ENCODE measurements around the gene EML1. TPM values are rescaled to one million over a fixed set of nuclear protein-coding genes. Genes with fewer than 3 reads are reported as not detected.

Gene EML1
- total RNA-seq, 6 experiments from 2014 or later = 3.3 to 6.8 (median 4.5) TPM

DNA sequence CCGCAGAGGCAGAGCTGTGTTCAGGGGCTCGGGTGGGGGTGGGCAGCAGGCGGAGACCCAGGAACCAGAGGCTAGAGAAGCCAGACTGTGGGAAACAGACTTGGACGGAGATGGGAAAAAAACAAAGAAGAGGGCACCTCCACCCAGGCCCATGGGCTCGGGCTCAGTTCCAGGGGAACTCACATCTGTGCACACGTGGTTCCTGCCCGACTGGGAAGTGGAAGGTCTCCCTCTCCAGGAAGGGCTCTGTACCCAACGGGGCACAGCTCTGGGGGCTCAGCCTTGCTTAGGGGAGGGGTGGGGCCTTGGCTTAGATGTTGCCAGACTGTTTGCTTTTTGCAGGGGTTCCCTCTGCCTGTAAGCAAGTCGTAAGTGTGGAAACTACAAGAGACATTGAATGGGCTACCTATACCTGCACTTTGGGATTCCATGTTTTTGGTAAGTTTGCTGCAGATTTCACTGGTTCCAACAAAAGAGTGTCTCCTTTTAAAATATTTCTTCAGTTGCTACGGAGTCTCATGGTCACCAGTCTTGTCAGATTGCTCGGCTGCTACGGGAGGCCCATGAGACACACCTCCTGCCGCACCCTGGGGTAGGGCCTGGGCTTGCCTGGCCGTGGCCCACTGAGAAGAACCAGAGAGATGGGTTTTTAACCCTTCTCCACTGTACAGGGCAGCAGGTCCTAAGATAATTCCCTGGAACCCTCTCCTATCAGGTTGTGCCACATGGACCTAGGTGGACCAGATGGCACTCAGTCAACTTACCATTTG lies 144.4 kb downstream of the EML1 start:
- Histone ChIP-seq H3K4me1 (peaks cover 0 to 13% (median 0%) of the 10 kb centered on the region in 4 donors), H3K36me3 (no peaks in the 10 kb centered on the region), H3K9me3 (no peaks in the 10 kb centered on the region), H3K27me3 (no peaks in the 10 kb centered on the region), H3K4me3 (no peak overlapping the region), H3K27ac (no peak overlapping the region)
- DNase-seq = peak in 1 of 3 donors; percentile 34
- ATAC-seq = no peak
- TF ChIP-seq, protein P1, sequence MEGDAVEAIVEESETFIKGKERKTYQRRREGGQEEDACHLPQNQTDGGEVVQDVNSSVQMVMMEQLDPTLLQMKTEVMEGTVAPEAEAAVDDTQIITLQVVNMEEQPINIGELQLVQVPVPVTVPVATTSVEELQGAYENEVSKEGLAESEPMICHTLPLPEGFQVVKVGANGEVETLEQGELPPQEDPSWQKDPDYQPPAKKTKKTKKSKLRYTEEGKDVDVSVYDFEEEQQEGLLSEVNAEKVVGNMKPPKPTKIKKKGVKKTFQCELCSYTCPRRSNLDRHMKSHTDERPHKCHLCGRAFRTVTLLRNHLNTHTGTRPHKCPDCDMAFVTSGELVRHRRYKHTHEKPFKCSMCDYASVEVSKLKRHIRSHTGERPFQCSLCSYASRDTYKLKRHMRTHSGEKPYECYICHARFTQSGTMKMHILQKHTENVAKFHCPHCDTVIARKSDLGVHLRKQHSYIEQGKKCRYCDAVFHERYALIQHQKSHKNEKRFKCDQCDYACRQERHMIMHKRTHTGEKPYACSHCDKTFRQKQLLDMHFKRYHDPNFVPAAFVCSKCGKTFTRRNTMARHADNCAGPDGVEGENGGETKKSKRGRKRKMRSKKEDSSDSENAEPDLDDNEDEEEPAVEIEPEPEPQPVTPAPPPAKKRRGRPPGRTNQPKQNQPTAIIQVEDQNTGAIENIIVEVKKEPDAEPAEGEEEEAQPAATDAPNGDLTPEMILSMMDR (IDR thresholded peaks at IDR 0.05) = no peak
- TF ChIP-seq POLR2A (IDR thresholded peaks at IDR 0.05) = no peak
- 80% methylated on average over 8 of the region's 14 CpGs for WGBS (ENCODE audit: insufficient coverage, low coverage, low lambda C conversion rate, missing lambda C conversion rate)
- intact Hi-C loops (cut with DNase I) = no loop called here

DNA sequence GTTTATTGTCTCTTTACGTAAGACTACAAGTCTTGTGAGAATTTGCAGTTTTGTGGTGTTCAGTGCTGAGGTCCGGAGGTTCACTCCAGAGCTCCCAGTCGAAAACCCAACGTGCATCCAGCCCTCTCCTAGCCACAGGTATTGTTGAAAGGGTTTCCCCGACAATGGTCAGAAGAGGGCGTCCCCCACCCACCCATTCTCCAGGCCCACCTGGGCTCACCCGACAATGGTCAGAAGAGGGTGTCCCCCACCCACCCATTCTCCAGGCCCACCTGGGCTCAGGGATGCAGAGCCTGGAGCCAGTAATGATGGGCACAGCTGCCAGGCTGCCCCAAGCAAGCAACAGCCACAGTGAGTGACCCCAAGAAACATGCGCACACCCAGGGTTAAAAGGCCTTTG lies 145.2 kb downstream of the EML1 start:
- ATAC-seq (no peak), DNase-seq (peak in 2 of 3 donors; percentile 19 to 27)
- intact Hi-C loops (cut with DNase I) = no loop called here
- 93% methylated on average over 3 of the region's 8 CpGs for WGBS (ENCODE audit: insufficient coverage, low coverage, low lambda C conversion rate, missing lambda C conversion rate)
- Histone ChIP-seq H3K9me3 (no peaks in the 10 kb centered on the region), H3K27me3 (no peaks in the 10 kb centered on the region), H3K4me1 (peaks cover 0 to 20% (median 0%) of the 10 kb centered on the region in 4 donors), H3K4me3 (no peak overlapping the region), H3K27ac (no peak overlapping the region), H3K36me3 (no peaks in the 10 kb centered on the region)
- TF ChIP-seq, protein P1 (IDR thresholded peaks at IDR 0.05) = no peak
- TF ChIP-seq POLR2A (IDR thresholded peaks at IDR 0.05) = no peak

DNA sequence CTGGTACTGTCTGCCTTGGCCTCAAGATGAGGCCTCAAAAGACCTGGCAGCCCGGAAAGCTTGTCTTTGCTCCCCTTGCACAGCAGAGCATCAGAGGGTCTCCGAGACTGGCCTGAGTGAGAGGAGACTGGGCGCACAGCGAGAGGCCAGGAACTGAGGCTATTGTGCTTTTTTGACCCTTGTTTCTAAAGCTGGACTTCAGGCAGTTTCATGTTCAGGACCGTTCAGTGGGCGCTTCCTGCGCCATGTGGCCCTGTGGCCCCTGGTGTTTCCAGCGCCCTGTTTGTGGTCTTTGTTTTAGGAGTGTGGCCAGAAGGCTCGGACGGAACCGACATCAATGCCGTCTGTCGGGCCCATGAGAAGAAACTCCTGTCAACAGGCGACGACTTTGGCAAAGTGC lies 145.7 kb downstream of the EML1 start:
- ATAC-seq (no peak), DNase-seq (peak in 1 of 3 donors; percentile 8)
- H3K4me3 ChIP-seq = no peak overlapping the region
- no peak overlapping the region for H3K27ac ChIP-seq
- TF ChIP-seq, protein P1 (IDR thresholded peaks at IDR 0.05) = no peak
- no peak for TF ChIP-seq POLR2A (IDR thresholded peaks at IDR 0.05)
- WGBS (ENCODE audit: insufficient coverage, low coverage, low lambda C conversion rate, missing lambda C conversion rate) = no CpG with 5 or more reads among the region's 15 CpGs
- no peaks in the 10 kb centered on the region for H3K27me3 ChIP-seq
- H3K9me3 ChIP-seq = no peaks in the 10 kb centered on the region
- peaks cover 0 to 24% (median under 1%) of the 10 kb centered on the region in 4 donors for H3K4me1 ChIP-seq
- intact Hi-C loops (cut with DNase I) = no loop called here
- no peaks in the 10 kb centered on the region for H3K36me3 ChIP-seq

GRCh38 chr14:99939421-99939820 lies 146.2 kb downstream of the EML1 start:
- intact Hi-C loops (cut with DNase I) = no loop called here
- 88% methylated on average over 6 of the region's 17 CpGs for WGBS (ENCODE audit: insufficient coverage, low coverage, low lambda C conversion rate, missing lambda C conversion rate)
- Histone ChIP-seq H3K27ac (no peak overlapping the region), H3K27me3 (no peaks in the 10 kb centered on the region), H3K4me1 (peaks cover 0 to 27% (median 2%) of the 10 kb centered on the region in 4 donors), H3K4me3 (no peak overlapping the region), H3K36me3 (no peaks in the 10 kb centered on the region), H3K9me3 (no peaks in the 10 kb centered on the region)
- TF ChIP-seq, protein P1 (IDR thresholded peaks at IDR 0.05) = no peak
- no peak for TF ChIP-seq POLR2A (IDR thresholded peaks at IDR 0.05)
- no peak for DNase-seq
- no peak for ATAC-seq

Data from right lobe of liver (tissue), 6 donors.